GM03348 (cell line): ENCODE measurements around the gene LBH.
A peak's percentile ranks its signal among the peaks of the same experiment; 100 is the strongest.
"Not testable (repeated sequence)": the region's sequence is repeated elsewhere in the genome, so short reads cannot be mapped to it uniquely, and the experiment has no call there.

Source experiments
- DNase-seq: peaks from one replicate; pipeline ENCODE4 v3.0.0; 2012; ENCODE audit warnings: low spot score

Gene LBH

DNA sequence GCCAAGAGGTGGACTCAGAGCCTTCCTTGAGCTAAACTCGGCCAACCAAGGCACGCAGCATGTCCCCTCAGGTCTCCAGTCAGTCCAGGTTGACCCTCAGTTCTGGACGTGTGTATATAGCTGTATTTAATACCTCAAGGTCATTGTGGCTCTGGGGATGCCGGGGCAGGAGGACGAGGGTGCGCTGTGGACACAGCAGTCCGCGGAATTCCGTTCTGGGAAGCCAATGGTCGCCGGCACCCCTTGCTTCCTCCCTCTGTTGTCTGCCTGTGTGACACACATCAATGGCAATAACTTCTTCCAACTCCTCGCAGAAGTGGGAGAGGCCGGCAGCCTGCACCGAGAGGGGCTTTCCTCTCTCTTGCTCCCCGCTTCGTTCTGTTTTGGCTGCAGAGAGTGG is 27.7 kb downstream of the LBH start:
- DNase-seq = no peak

DNA sequence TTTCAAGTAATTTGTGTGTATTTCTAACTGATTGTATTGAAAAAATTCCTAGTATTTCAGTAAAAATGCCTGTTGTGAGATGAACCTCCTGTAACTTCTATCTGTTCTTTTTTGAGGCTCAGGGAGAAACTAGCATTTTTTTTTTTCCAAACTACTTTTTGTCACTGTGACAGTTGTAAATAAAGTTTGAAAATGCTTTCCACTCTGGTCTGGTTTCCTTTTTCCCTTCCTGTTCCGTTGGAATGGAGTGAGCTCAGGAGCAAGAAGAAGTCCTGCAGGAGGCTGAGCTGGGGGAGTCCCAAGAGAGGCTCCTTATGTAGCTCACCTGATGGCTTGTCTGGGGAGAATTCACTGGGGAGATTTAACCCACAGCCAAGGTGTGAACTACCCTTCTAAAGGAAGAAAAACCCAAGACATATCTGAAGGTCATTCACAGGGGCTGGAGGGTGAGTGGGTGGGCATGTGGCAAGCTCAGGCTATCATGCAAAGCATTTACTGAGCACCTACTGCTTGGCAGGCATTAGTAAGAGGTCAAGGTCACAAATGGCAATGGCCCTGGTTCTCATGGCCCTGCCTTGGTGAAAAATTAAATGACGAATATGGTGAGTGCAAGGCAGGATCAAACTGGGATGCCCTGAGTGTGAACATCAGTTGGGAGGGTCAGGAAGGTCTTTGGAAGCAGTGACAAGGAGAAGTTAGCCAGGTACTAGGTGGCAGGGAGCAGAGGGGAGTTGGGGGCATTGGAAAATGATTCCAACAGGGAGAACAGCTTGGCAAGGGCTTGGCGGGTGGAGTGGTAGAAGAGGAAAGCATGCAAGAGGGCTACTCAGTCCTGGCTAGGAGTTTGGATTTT is 28.7 kb downstream of the LBH start:
- no peak for DNase-seq

DNA sequence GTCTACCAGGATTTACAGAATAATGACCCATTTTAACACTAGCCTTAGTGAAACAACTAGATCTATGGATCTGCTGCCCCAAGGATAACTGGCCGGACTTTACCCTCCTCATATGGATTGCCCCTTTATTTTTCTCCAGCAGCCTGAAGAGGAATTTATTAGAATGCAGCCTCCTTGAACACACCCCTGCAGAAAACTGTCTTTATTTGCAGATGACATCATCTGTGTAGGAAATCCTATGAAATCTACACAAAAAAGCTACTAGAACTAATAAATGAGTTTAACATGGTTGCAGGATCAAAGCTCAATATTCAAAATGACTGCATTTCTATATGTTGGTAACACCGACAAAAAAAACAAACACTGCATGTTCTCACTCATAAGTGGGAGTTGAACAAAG is 29.6 kb downstream of the LBH start:
- DNase-seq = no peak

DNA sequence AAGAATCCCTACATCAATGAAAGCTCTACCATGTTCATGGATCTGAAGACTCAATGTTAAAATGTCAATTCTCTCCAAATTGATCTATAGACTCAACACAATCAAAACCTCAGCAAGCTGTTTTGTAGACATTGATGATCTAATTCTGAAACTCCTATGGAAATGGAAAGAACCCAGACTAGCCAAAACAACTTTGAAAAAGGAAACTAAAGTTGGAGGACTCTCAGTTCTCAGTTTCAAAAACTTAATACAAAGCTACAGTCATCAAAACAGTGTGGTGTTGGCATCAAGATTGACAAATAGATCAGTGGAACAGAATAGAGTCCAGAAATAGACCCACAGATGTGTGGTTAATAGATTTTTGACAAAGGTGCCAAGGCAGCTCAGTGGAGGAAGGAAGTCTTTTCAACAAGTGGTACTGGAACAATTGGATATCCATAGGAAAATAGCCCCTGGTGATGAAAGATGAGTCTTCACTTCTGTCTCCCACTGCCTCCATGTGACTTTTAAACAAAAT is 30.4 kb downstream of the LBH start:
- no peak for DNase-seq

DNA sequence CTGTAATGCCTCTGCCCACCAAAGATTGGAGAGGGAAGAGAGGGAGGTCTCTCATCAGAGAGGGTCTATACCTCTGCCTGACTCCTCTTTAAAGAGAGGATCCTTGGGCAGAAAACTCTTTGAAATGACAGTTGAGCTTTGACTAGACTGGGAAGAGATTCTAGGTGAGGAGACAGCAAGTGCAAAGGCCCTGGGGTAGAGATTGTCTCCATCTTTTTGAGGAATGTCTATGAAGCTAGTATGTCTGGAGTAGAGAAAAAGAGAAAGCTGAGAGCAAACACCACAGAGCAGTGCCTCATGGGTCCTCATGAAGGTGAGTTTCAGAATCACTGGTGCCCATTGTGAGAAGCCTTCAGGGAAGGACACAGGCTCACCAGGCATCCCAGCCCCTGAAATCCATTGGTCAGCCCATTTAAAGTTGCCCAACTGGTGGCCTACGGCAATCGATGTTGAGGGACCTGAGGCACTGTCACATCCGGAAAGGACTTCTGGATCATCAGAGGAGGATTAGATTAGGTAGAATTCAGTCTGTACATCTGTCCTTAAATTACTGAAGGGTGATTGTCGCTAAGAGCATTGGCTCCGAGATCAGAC is 31.5 kb downstream of the LBH start:
- no peak for DNase-seq

DNA sequence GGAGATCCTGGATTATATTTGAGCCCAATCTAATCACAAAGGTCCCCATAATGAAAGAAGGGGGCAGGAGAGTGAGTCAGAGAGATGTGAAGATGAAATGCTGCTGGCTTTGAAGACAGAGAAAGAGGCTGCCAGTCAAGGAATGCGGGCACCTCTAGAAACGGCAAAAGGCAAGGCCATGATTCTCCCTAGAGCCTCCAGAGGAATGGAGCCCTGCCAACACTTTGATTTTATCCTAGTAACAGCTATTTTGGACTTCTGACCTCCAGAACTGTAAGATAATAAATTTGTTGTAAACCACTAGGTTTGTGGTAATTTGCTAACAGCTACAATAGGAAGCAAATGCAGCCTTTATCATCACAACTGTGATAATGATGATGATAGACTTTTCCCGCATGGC is 32.9 kb downstream of the LBH start:
- no peak for DNase-seq

DNA sequence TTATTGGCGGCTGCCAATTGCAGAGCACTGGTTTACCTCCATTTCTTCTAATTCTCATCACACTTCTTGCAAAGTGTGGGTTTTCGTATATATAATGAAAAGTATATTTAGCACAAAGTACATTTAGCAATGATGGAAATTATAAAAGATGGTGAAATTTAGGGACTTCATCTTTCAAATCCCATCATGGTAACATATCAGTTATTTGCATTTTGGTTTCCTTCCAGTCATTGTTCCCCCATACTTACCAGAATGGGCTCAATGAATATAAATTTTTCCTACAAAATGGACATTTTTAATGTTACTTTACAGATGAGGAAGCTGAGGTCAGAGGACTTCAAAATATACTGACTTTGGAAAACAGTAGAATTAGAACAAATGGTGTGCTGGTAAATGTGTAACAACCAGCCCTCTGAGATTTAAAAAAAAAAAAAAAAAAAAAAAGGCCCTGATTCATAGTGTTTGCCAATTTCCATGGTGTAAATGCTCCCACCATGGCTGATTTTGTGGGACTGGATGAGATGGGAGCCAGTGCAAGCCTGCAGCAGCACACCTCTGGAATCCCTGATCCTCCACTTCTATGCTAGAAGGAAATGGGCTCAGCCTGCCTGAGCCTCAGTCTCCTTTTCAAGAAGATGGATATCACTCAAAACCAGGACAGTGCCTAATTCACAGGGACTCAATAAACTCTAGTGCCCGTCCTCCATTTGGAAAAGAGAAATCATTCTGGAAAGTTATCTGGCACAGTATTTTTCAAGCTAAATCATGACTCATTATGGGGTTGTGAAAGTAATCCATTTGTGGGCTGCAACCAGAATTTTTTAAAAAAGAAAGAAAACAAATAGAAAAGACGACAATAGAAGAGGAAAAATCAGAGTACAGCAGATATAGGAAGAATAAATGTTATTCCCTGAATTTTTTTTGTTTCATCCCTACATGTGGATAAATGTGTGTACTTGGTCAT is 34.0 kb downstream of the LBH start:
- peak; percentile 74 for DNase-seq

DNA sequence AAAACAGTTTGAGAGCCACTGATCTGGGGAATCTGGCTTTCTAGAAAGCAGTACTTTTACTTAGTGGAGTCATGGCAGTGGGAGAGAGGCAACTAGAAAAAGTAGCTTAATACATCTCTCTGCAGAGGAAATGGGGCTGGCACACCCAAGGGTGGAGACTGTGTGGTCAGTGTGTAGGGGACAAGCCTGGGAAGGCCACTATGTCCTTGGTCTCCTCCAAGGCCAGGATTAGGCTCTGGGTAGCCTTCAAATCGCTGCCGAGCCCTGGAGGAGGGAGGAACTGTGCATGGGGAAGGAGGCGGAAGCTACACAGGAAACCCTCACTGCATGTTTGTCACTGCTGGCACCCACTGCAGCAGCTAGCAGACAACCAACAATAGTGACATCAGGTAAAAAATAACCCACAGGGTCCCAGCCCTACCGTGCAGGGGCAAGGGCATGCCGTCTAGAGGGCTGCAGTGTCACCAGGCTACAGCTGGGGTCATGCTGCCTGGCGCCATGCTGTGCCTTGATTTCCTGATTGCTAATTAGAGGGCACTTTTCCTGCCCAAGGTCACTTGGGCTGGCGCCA is 34.8 kb downstream of the LBH start:
- DNase-seq = no peak

DNA sequence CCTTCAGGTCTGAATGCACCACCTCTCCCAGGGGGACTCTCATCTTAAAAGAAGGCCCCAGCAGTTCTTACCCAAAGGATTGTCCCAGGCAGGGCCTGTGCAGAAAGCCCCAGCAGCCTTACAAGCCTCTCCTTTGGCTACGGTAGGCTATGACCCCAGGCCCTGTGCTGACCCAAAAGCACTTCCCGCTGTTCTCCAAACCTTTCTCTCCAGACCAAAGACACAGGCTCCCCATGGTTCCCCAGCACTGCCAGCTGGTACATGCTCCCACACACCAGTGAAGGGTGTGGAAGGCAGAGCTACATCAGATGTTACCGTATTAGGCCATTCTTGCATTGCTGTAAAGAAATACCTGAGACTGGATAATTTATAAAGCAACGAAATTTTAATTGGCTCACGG is 35.4 kb downstream of the LBH start:
- no peak for DNase-seq

DNA sequence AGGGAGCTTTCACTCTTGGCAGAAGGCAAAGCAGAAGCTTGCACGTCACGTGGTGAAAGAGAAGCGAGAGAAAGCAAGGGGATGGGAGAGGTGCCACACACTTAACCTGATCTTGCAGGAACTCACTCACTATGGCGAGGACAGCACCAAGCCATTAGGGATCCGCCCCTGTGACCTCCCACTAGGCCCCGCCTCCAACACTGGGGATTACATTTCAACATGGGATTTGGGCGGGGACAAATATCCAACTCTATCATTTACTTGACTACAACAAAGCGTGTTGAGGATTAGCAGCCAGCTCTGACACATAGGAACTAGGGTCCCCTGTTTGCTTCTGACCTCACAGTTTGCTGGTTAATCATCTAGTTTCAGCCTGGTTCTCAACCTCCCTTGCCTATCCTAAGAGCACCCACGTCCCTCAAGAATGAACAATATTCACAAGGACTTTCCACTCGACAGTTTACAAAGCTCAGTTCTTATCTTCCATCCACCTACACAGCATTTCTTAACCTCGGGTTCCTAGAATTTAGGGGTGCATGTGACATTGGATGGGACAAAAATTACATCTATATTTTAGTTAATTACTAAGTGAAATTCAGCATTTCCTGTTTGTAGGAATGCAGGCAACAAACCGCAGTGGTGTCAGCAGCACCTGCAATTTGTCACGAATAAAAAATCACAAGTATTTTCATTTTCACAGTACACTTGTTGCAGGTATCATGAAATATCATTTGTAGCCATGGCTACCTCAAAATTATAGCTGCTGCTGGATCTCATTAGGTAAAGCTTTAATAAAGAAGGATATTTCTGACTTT is 36.0 kb downstream of the LBH start:
- no peak for DNase-seq

DNA sequence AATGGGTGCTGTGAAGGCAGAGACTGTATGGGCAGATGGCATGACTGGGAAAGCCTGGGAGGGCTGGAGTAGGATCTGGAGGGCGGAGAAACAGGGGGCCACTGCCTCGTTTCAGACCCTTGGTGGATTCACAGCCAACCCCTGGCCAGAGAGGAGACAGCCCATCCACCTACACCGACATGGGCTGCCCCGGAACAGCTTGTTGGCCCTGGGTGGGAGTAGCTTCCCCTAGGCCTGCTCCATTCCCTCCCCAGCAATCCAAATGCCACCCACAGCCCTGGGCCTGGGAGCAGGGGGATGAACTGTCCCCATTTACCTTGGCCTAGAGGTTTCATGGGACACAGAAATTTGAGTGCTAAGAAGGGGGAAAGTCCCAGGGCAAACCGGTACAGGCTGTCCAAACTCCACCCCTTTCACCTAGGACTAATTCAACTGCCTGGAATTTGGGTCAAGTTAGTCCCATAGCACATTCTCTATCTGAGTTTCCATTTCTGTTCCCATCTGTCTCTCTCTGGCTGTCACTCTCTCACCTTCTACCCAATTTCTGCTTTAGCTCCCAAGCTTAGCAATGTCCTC is 37.0 kb downstream of the LBH start:
- DNase-seq = no peak

DNA sequence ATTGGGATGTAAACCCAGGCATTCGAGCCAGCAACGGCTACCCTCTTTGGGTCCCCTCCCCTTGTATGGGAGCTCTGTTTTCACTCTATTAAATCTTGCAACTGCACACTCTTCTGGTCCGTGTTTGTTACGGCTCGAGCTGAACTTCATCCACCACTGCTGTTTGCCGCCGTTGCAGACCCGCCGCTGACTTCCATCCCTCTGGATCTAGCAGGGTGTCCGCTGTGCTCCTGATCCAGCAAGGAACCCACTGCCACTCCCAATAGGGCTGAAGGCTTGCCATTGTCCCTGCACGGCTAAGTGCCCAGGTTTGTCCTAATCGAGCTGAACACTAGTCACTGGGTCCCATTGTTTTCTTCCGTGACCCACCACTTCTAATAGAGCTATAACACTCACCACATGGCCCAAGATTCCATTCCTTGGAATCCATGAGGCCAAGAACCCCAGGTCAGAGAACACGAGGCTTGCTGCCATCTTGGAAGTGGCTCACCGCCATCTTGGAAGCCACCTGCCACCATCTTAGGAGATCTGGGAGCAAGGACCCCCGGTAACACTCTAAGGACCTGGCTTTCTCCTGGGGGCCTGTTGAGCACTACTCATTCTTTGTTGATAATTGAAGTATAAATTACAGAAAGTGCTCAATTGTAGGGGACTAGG is 37.9 kb downstream of the LBH start:
- DNase-seq = not testable (repeated sequence)

DNA sequence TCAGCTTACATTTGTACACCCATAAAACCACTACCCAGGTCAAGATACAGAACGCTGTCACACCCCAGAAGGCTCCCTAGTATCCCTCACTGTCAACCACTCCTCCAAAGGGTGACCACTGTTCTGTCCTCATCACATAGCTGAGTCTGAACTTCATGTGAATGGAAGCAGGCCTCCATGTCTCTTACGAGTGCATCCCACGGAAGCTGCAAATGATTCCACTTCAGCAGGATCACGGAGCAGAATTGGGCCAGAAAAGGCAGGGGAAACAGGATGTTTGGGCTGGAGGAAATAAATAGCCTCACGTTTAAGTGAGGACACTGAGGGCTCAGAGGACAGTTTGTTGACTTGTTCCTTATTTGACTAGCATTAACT is 38.4 kb downstream of the LBH start:
- no peak for DNase-seq

DNA sequence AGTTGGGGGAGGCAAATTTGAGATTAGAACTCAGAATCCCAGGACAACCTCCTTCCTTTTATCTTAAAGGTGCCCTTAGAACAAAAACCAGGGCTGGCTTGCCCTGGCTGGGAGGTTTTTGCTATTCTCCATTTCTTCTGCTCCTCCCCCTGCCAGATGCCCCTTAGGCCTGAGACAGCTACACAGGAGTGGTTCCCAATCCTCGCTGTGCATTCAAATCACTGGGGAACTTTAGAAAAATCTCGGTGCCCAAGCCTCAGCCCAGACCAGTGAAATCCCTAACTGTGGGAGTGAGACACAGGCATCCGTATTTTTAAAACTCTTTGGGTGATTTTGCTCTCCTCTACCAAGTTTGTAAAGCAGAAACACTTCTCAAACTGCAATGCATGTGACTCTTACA is 38.8 kb downstream of the LBH start:
- DNase-seq = no peak

DNA sequence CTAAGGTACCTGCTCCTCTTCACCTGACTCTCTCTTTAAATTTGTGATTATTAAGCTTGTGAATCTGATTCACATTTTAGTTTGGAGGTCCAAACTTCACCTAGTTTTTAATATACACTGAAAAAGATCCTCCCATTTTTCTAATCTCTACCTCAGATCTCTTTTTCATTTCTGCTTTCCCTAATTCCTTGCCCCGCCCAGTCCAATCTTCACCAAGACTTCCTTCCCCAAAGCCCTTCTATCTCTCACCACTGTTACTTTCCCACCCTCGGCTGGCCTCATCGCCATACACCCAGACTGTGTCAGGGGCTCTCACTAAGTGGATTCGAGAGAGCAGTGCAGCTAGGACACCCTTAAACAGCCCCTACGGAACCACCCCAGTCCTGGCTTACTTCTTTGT is 40.0 kb downstream of the LBH start:
- DNase-seq = no peak

DNA sequence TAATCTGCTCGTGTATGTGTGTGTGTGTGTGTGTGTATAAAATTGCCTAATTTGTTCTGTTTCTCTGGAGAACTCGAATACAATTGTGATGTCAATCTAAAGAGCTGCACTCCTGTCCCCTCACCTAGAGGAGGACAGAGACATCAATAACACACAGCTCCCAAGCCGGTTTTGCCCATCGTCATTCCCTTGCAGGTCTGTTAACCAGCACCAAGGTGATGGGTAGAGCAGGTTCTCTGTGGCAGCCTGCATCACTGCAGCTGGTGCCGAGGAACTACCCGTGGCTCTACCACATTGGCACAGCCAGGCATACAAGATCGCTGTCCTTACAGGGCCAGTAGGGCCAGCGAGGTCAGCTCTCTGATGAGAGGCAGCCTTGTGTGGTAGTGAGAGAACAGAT is 41.0 kb downstream of the LBH start:
- no peak for DNase-seq

DNA sequence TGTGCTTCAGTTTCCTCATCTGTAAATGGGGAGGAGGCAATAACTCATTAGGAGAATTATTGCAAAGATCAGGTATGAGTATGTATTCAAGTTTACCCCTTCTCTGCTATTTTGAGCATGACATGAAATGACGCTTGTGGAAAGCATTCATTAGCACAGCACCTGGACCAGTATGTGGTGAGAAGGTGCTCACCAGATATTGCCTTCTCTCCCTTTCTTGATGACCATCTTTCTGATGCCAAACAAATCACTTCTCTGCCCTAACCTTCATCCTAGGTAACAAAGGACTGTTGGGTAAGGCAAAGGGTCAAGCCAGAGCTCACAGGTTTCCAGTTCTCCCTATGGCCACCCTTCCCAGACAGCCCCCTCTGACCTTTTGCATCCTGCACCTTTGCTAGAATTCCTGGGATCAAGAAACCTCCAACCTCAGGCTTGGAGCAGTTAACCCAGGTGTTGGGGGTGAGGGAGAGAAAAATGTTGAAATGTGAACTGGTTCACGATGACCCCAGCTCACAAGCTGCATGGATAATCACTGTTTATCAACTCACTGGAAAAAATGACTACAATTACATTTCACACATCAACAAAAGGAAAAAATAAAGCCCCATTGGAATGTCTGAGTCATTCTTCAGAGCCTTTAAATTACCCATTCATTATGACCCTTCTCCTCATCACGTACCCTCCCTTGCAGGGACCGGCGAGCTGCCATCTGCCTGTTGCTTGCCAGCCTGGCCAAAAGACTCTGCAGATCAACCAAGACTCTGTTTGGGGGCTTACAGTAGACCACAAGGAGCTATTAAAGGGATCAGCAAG is 41.6 kb downstream of the LBH start:
- peak; percentile 80 for DNase-seq

DNA sequence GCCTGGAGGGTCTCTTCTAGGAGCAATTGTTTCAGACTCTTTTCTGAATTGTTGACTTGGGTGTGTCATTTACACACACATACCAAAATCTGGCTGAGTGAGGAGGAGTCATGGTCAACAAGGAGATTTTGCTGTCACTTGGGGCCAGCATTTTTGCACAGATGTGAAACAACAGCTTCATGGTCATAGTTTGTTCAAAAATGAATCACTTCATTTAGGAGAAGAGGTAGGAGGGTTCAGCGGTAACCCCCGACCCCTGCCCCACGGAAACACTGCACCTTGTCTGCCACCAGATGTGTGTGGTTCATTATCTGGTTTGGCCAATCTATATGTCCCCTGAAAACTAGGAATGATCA is 42.2 kb downstream of the LBH start:
- no peak for DNase-seq

DNA sequence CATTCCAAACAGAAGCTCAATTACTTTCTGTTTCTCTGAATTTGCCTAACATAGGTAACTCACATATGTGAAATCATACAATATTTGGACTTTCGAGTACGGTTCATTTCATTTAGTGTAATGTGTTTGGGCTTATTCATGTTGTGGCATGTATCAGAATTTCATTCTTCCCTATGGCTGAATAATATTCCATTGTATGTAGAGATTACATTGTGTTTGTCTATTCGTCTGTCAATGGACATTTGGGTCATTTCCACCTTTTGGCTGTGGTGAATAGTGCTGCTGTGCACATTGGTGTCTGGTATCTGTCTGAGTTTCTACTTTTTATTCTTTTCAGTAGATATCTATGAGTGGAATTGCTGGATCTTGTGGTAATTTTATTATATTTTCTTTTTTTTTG is 43.9 kb downstream of the LBH start:
- DNase-seq = no peak

DNA sequence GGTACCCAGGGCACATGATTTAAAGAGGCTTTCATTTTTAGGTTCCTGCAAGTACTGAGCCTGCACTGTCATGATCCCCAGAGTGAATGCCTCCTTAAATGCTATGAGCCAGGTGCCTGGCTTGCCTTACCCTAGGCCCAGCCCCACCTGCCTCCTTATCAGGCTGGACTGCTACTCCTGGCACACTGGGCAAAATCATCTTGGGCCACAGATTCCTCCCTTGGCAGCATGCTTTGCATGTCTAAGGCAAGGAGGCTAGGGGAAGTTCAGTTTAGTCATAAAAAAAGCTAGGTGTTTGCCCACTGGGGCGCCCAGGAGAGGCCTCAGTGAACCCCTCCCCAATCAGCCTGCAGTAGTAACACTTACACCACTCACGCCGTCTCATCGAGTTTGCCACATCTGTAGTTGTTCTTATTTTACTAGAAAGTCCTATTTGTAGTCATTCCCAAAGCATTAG is 45.1 kb downstream of the LBH start:
- DNase-seq = peak; percentile 44
